IMR-90 (cell line): ENCODE measurements around the gene P2RX3. TPM values are rescaled to one million over a fixed set of nuclear protein-coding genes. Genes with fewer than 3 reads are reported as not detected.

Experiments used
- ATAC-seq: fragments of 200-7000 bp; cut with Tn5 transposase; 2 replicates; pipeline ENCODE4 v1.9.1; 2020; ENCODE audit warnings: low read depth, mild to moderate bottlenecking, moderate library complexity
- BruUV-seq: library from RNA; stranded (reverse); fragments of 400-500 nt; replicated peaks from 2 replicates; lab custom pipeline; 2021; lab: Mats Ljungman, UMichigan
- CTCF ChIA-PET: fragments of 300-600 bp; formaldehyde crosslinking; extraction: SDS; loops from one replicate; lab custom pipeline; 2021; ENCODE audit warnings: antibody characterized with exemption; lab: Yijun Ruan, JAX
- POLR2A ChIA-PET: fragments of 300-600 bp; sonication (Branson Sonifier 250); formaldehyde crosslinking; loops from one replicate; lab custom pipeline; 2022; ENCODE audit warnings: antibody characterized with exemption; ENCODE audit not compliant: unreplicated experiment; lab: Charles Lee
- DNase-seq: peaks from one replicate; pipeline ENCODE4 v3.0.0; 2013
- H2AFZ ChIP-seq: replicated peaks from 2 replicates; pipeline ENCODE3; 2013; ENCODE audit warnings: low read length, mild to moderate bottlenecking; ENCODE audit not compliant: poor library complexity
- H2AK5ac ChIP-seq: 2 replicates; pipeline ENCODE4 v1.6.1; 2013; ENCODE audit warnings: low read depth, low read length, inconsistent platforms
- H2AK9ac ChIP-seq: replicated peaks from 2 replicates; pipeline ENCODE3; 2013; ENCODE audit warnings: mild to moderate bottlenecking, low read depth, low read length, moderate library complexity; ENCODE audit not compliant: poor library complexity
- H2BK120ac ChIP-seq: 2 replicates; pipeline ENCODE4 v1.6.1; 2013; ENCODE audit warnings: low read depth, low read length, inconsistent platforms
- H2BK15ac ChIP-seq: 3 replicates; pipeline ENCODE4 v1.6.1; 2013; ENCODE audit warnings: low read depth, low read length, inconsistent platforms
- H2BK20ac ChIP-seq: 2 replicates; pipeline ENCODE4 v1.6.1; 2013; ENCODE audit warnings: low read depth, mild to moderate bottlenecking, inconsistent platforms, low read length, moderate library complexity
- H2BK5ac ChIP-seq: 2 replicates; pipeline ENCODE4 v1.6.1; 2013; ENCODE audit warnings: mild to moderate bottlenecking, low read depth, low read length, inconsistent platforms; ENCODE audit not compliant: poor library complexity, severe bottlenecking
- H3K14ac ChIP-seq: replicated peaks from 2 replicates; pipeline ENCODE4 v1.6.1; 2013; ENCODE audit warnings: low read depth, low read length, inconsistent platforms
- H3K18ac ChIP-seq: 2 replicates; pipeline ENCODE4 v1.6.1; 2013; ENCODE audit warnings: low read depth, low read length, control low read depth
- H3K23ac ChIP-seq: 2 replicates; pipeline ENCODE4 v1.6.1; 2013; ENCODE audit warnings: low read depth, low read length, inconsistent platforms
- H3K27ac ChIP-seq: 2 replicates; pipeline ENCODE4 v1.5.1; 2013; ENCODE audit warnings: mild to moderate bottlenecking, control low read depth, low read length; ENCODE audit not compliant: insufficient read depth
- H3K27me3 ChIP-seq: 2 replicates; pipeline ENCODE4 v1.6.1; 2013; ENCODE audit warnings: low read length; ENCODE audit not compliant: control insufficient read depth, insufficient read depth
- H3K36me3 ChIP-seq: 2 replicates; pipeline ENCODE4 v1.6.1; 2013; ENCODE audit warnings: low read length, mixed read lengths; ENCODE audit not compliant: control insufficient read depth, insufficient read depth
- H3K4ac ChIP-seq: 2 replicates; pipeline ENCODE4 v1.6.1; 2013; ENCODE audit warnings: low read depth, low read length, inconsistent platforms
- H3K4me1 ChIP-seq: 2 replicates; pipeline ENCODE4 v1.6.1; 2013; ENCODE audit warnings: low read length, mixed read lengths; ENCODE audit not compliant: control insufficient read depth, insufficient read depth
- H3K4me2 ChIP-seq: 2 replicates; pipeline ENCODE4 v1.6.1; 2013; ENCODE audit warnings: low read depth, mild to moderate bottlenecking, control low read depth, low read length, moderate library complexity
- H3K4me3 ChIP-seq: 2 replicates; pipeline ENCODE4 v1.5.1; 2013; ENCODE audit warnings: low read depth, mild to moderate bottlenecking, control low read depth, low read length, moderate library complexity; ENCODE audit not compliant: insufficient read depth
- H3K56ac ChIP-seq: 2 replicates; pipeline ENCODE4 v1.6.1; 2013; ENCODE audit warnings: low read length, inconsistent platforms; ENCODE audit not compliant: insufficient read depth; ENCODE audit errors: extremely low read depth
- H3K79me1 ChIP-seq, 2 experiments: 2 replicates each; pipeline ENCODE4 v1.6.1; 2013; ENCODE audit warnings: low read length in 2 of 2, inconsistent platforms in 1 of 2, low read depth in 1 of 2
- H3K9ac ChIP-seq: 2 replicates; pipeline ENCODE4 v1.6.1; 2013; ENCODE audit warnings: low read depth, low read length, control low read depth
- H3K9me1 ChIP-seq: 2 replicates; pipeline ENCODE4 v1.6.1; 2013; ENCODE audit warnings: low read length, inconsistent platforms; ENCODE audit not compliant: insufficient read depth
- H3K9me3 ChIP-seq: 2 replicates; pipeline ENCODE4 v1.6.1; 2013; ENCODE audit warnings: low read length; ENCODE audit not compliant: control insufficient read depth, insufficient read depth
- H4K20me1 ChIP-seq: 2 replicates; pipeline ENCODE4 v1.6.1; 2013; ENCODE audit warnings: low read length, inconsistent platforms; ENCODE audit not compliant: insufficient read depth
- H4K5ac ChIP-seq: 2 replicates; pipeline ENCODE4 v1.6.1; 2013; ENCODE audit warnings: mild to moderate bottlenecking, low read depth, low read length, control low read depth
- H4K8ac ChIP-seq, 2 experiments: 2 replicates each; pipeline ENCODE4 v1.6.1; 2013; ENCODE audit warnings: low read depth in 2 of 2, low read length in 2 of 2, control low read depth in 1 of 2, inconsistent platforms in 1 of 2
- H4K91ac ChIP-seq: 2 replicates; pipeline ENCODE4 v1.6.1; 2013; ENCODE audit warnings: low read depth, low read length, inconsistent platforms; ENCODE audit not compliant: insufficient read depth
- RAD21 ChIP-seq: IDR thresholded peaks from 2 replicates; pipeline ENCODE4 v1.6.1; 2012; ENCODE audit warnings: low read length, improper control_type of control experiment
- WGBS, 2 experiments: methylation state at CpG; one replicate each; pipeline versions ENCODE4 v1.1.5 to v1.1.7; 2013; ENCODE audit warnings: missing lambda C conversion rate in 2 of 2; ENCODE audit not compliant: insufficient read length in 1 of 2; ENCODE audit errors: extremely low coverage in 2 of 2; 5-methylcytosine and 5-hydroxymethylcytosine counted together
- dilution Hi-C: fragments of 300-500 bp; cut with HindIII; formaldehyde crosslinking; loops from one replicate; pipeline ENCODE4 v1.14.3; 2018; ENCODE audit warnings: low sequenced_read_pairs; ENCODE audit not compliant: unreplicated experiment
- in situ Hi-C: fragments of 300-500 bp; cut with MboI; formaldehyde crosslinking; loops from 3 replicates; pipeline ENCODE4 v1.14.3; 2019; ENCODE audit warnings: low sequenced_read_pairs, inconsistent platforms, mixed read lengths
- intact Hi-C: fragments of 100-400 bp; cut with micrococcal nuclease; formaldehyde crosslinking; loops from 2 replicates; pipeline ENCODE4 v1.10.0; 2022
- polyA plus RNA-seq, 3 experiments: library from polyadenylated mRNA; depleted of rRNA; stranded (reverse); fragments of >200 nt; gene quantifications; 2 replicates each; pipeline ENCODE4 v1.2.3, GENCODE V29; 2012; ENCODE audit warnings: low replicate concordance in 1 of 3
- total RNA-seq: library from RNA; depleted of rRNA; stranded (reverse); fragments of >200 nt; gene quantifications from 2 replicates; pipeline ENCODE4 v1.2.3, GENCODE V29; 2012

Gene P2RX3
- total and polyA plus RNA-seq, 2 of the 4 experiments (the other 2 are of a cell fraction): not detected

- no peak overlapping the region for H3K9ac ChIP-seq
- dilution Hi-C loops: no loop called here
- no peak overlapping the region for H3K4me2 ChIP-seq
Observed at GRCh38 chr11:57357310-57357709, 19.2 kb downstream of the P2RX3 start.

More at GRCh38 chr11:57357310-57357709, 19.2 kb downstream of the P2RX3 start:
- no peaks in the 10 kb centered on the region for H3K4me1 ChIP-seq
- H3K14ac ChIP-seq: no peak overlapping the region
- no peak overlapping the region for H3K18ac ChIP-seq
- H3K4ac ChIP-seq: no peak overlapping the region
- no peaks in the 10 kb centered on the region for H4K20me1 ChIP-seq
- DNase-seq (no peak), ATAC-seq (no peak)
- no peak overlapping the region for H4K5ac ChIP-seq
- ChIA-PET POLR2A (no interaction called here), CTCF (no interaction called here)
- peaks cover 42% of the 10 kb centered on the region for H3K27me3 ChIP-seq
- H2BK15ac ChIP-seq: no peak overlapping the region
- WGBS, 2 experiments: no CpG with 5 or more reads among the region's 3 CpGs
- H3K56ac ChIP-seq: no peak overlapping the region
- H3K23ac ChIP-seq: no peak overlapping the region
- no peak for TF ChIP-seq RAD21
- in situ Hi-C loops (loop anchor here (25.0 kb wide), 1 partner anchor 520 kb away; no protein-coding TSS in a partner anchor), intact Hi-C loops (no loop called here)
- H3K4me3 ChIP-seq: no peak overlapping the region
- no peaks in the 10 kb centered on the region for H3K79me1 ChIP-seq
- H4K91ac ChIP-seq: no peak overlapping the region
- no peak overlapping the region for H2AK5ac ChIP-seq
- H4K8ac ChIP-seq: no peak overlapping the region
- H3K27ac ChIP-seq: no peak overlapping the region
- no TSS peak for BruUV-seq
- no peak overlapping the region for H2BK120ac ChIP-seq
- no peaks in the 10 kb centered on the region for H3K36me3 ChIP-seq
- H2AK9ac ChIP-seq: no peak overlapping the region
- no peak overlapping the region for H2BK5ac ChIP-seq
- H2AFZ ChIP-seq: no peak overlapping the region
- no peaks in the 10 kb centered on the region for H3K9me1 ChIP-seq
- no peaks in the 10 kb centered on the region for H3K9me3 ChIP-seq
- H2BK20ac ChIP-seq: no peak overlapping the region
